Suprapubic skin (tissue), 4 donors: ENCODE measurements around the gene SPATA9.

Experiments
- CTCF ChIP-seq, 2 donors: fragments of 200-600 bp in 1 of 2; fragments of 450-650 bp in 1 of 2; sonication (generic) in 1 of 2; IDR thresholded peaks; one replicate each; pipeline ENCODE4 v1.5.1; 2016 to 2019; ENCODE audit warnings: antibody characterized with exemption in 2 of 2, mild to moderate bottlenecking in 1 of 2, moderate library complexity in 1 of 2
- POLR2A ChIP-seq, 2 donors: fragments of 450-650 bp; IDR thresholded peaks; one replicate each; pipeline ENCODE4 v1.6.1; 2017; ENCODE audit warnings: antibody characterized with exemption in 2 of 2, mild to moderate bottlenecking in 2 of 2, moderate library complexity in 2 of 2
- POLR2AphosphoS5 ChIP-seq, 3 donors: sonication (generic); formaldehyde crosslinking; IDR thresholded peaks; one replicate each; pipeline ENCODE4 v1.6.1; 2017; ENCODE audit warnings: antibody characterized with exemption in 3 of 3

DNA sequence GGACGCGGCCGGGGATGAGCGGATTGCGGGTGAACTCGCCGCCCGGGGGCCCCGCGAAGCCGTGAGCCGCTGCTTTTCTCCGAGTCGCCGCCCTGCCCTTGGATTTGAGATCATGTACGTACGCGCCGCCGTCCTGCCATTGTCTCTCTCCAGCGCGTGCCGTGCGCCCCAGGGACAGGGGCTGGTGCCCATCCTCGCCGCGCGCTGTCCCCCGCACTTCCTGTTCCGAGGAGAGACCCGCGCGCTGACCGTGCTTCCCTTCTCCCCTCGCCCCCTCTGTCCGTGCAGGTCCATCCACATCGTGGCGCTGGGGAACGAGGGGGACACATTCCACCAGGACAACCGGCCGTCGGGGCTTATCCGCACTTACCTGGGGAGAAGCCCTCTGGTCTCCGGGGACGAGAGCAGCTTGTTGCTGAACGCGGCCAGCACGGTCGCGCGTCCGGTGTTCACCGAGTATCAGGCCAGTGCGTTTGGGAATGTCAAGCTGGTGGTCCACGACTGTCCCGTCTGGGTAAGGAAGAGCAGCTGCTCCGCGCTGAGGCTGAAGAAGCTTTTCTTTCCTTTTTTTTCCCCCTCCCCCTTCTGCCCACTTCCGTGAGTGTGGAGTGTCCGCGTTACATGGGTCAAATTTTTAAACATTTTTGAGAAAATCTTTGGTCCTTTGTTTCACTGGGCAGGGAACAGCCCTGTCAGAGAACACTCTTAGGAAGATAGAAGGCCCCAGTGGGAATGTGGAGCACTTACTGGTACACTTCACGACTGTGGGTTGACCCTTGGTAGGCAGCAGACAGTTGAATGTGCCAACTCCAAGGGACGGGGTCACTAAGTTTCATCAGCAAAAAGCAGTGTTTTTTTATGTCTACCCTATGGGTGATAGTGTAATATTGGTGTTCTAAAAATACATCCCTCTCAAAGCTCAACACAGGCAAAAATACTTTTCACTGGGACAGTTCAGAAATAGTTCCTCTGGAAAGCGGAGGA lies 49.1 kb upstream of the SPATA9 start:
- no peak for TF ChIP-seq CTCF (IDR thresholded peaks at IDR 0.05)
- TF ChIP-seq POLR2AphosphoS5 (IDR thresholded peaks at IDR 0.05): no peak
- no peak for TF ChIP-seq POLR2A (IDR thresholded peaks at IDR 0.05)
